Neural progenitor cell (in vitro differentiated cells): Measurements from ENCODE around the gene ZNF524. TPM values are rescaled to one million over a fixed set of nuclear protein-coding genes. Genes with fewer than 3 reads are reported as not detected.

Source experiments
- DNase-seq: peaks from one replicate; pipeline ENCODE4 v3.0.0-alpha.2; 2016; ENCODE audit warnings: low spot score
- H2AFZ ChIP-seq: fragments of 200-600 bp; sonication (generic); replicated peaks from 2 replicates; pipeline ENCODE4 v1.6.1; 2016; ENCODE audit warnings: antibody characterized with exemption
- H3F3A ChIP-seq: fragments of 200-600 bp; sonication (generic); 2 replicates; pipeline ENCODE4 v1.6.1; 2016; ENCODE audit warnings: antibody characterized with exemption, low read depth
- H3K27ac ChIP-seq: fragments of 200-600 bp; sonication (generic); 2 replicates; pipeline ENCODE4 v1.5.1; 2016; ENCODE audit warnings: mild to moderate bottlenecking
- H3K27me3 ChIP-seq: fragments of 200-600 bp; sonication (generic); 2 replicates; pipeline ENCODE4 v1.6.1; 2016; ENCODE audit warnings: mild to moderate bottlenecking, moderate library complexity
- H3K36me3 ChIP-seq: fragments of 200-600 bp; sonication (generic); 2 replicates; pipeline ENCODE4 v1.5.1; 2016
- H3K4me1 ChIP-seq: fragments of 200-600 bp; sonication (generic); 2 replicates; pipeline ENCODE4 v1.6.1; 2016; ENCODE audit warnings: mixed run types
- H3K4me2 ChIP-seq: fragments of 200-600 bp; sonication (generic); 2 replicates; pipeline ENCODE4 v1.6.1; 2016
- H3K4me3 ChIP-seq: fragments of 200-600 bp; sonication (generic); 2 replicates; pipeline ENCODE4 v1.5.1; 2016
- H3K79me2 ChIP-seq: fragments of 200-600 bp; sonication (generic); 2 replicates; pipeline ENCODE4 v1.6.1; 2016; ENCODE audit warnings: low read depth
- H3K9ac ChIP-seq: fragments of 200-600 bp; sonication (generic); 2 replicates; pipeline ENCODE4 v1.6.1; 2016
- H3K9me3 ChIP-seq: fragments of 200-600 bp; sonication (generic); 2 replicates; pipeline ENCODE4 v1.5.1; 2016; ENCODE audit warnings: low read depth
- H4K20me1 ChIP-seq: fragments of 200-600 bp; sonication (generic); 2 replicates; pipeline ENCODE4 v1.6.1; 2016; ENCODE audit warnings: low read depth
- H3K27ac Mint-ChIP-seq: 3 replicates; pipeline ENCODE4 v1.8.0; 2021; ENCODE audit warnings: mixed read lengths
- H3K27me3 Mint-ChIP-seq: 2 replicates; pipeline ENCODE4 v1.8.0; 2022; ENCODE audit warnings: low read depth, mild to moderate bottlenecking, inconsistent platforms, moderate library complexity, mixed read lengths; ENCODE audit not compliant: insufficient read depth
- H3K36me3 Mint-ChIP-seq: 3 replicates; pipeline ENCODE4 v1.8.0; 2021; ENCODE audit warnings: mixed read lengths
- H3K4me1 Mint-ChIP-seq: 3 replicates; pipeline ENCODE4 v1.8.0; 2021; ENCODE audit warnings: mixed read lengths
- H3K4me3 Mint-ChIP-seq: 3 replicates; pipeline ENCODE4 v1.8.0; 2021; ENCODE audit warnings: mild to moderate bottlenecking, moderate library complexity, mixed read lengths
- H3K9me3 Mint-ChIP-seq: 3 replicates; pipeline ENCODE4 v1.8.0; 2020; ENCODE audit warnings: mixed read lengths
- CTCF ChIP-seq: fragments of 200-600 bp; sonication (generic); IDR thresholded peaks from 2 replicates; pipeline ENCODE4 v1.5.1; 2017; ENCODE audit warnings: antibody characterized with exemption, mild to moderate bottlenecking
- total RNA-seq: library from RNA; depleted of rRNA; stranded (reverse); fragments of >200 nt; gene quantifications from 2 replicates; pipeline ENCODE4 v1.2.3, GENCODE V29; 2015; ENCODE audit warnings: low replicate concordance

ZNF524 gene
- total RNA-seq, 1 donor from 2014 or later: 3.2 TPM

- H3K4me3 Mint-ChIP-seq: peak overlapping the region; percentile 95
- Histone ChIP-seq H3K4me3 (peak overlapping the region; percentile 88), H3K9ac (no peak overlapping the region), H3F3A (peaks cover 18% of the 10 kb centered on the region), H3K79me2 (peaks cover 37% of the 10 kb centered on the region), H3K4me1 (peaks cover 17% of the 10 kb centered on the region), H4K20me1 (peaks cover 20% of the 10 kb centered on the region), H3K27ac (no peak overlapping the region), H3K27me3 (no peaks in the 10 kb centered on the region), H3K4me2 (peak overlapping the region; percentile 40), H3K9me3 (no peaks in the 10 kb centered on the region), H3K36me3 (no peaks in the 10 kb centered on the region), H2AFZ (no peak overlapping the region)
- peaks cover 29% of the 10 kb centered on the region for H3K4me1 Mint-ChIP-seq
- DNase-seq: no peak
- TF ChIP-seq CTCF: no peak
- H3K36me3 Mint-ChIP-seq: peaks cover 7% of the 10 kb centered on the region
- H3K27ac Mint-ChIP-seq: no peak overlapping the region
- peaks cover 7% of the 10 kb centered on the region for H3K27me3 Mint-ChIP-seq
- H3K9me3 Mint-ChIP-seq: no peaks in the 10 kb centered on the region
These were observed 52.4 kb downstream of the ZNF524 start for GRCh38 chr19:55652311-55653128.

Other genes starting within 250 kb of the ZNF524 start
- gene COX6B2, start 245.6 kb upstream of the ZNF524 start, total RNA-seq: 0.77 TPM in 1 of 2 replicates, not detected in the other
- 0.09 TPM in 1 of 2 replicates, not detected in the other for gene GARIN5B, start 237.0 kb upstream of the ZNF524 start, total RNA-seq
- gene IL11, start 229.8 kb upstream of the ZNF524 start, total RNA-seq: 0.06 and 0.62 TPM in 2 replicates
- not detected in 2 replicates for gene TMEM190, start 223.5 kb upstream of the ZNF524 start, total RNA-seq
- 0.15 TPM in 1 of 2 replicates, not detected in the other for gene TMEM238, start 216.0 kb upstream of the ZNF524 start, total RNA-seq
- gene RPL28, start 214.4 kb upstream of the ZNF524 start, total RNA-seq: 1,017 and 1,124 TPM in 2 replicates
- gene UBE2S, start 192.5 kb upstream of the ZNF524 start, total RNA-seq: 118 and 159 TPM in 2 replicates
- gene SHISA7, start 157.0 kb upstream of the ZNF524 start, total RNA-seq: 0.09 and 0.21 TPM in 2 replicates
- 14.8 and 34.4 TPM in 2 replicates for gene ISOC2, start 138.6 kb upstream of the ZNF524 start, total RNA-seq
- not detected in 2 replicates for gene C19orf85, start 135.5 kb upstream of the ZNF524 start, total RNA-seq
- gene ZNF628, start 123.7 kb upstream of the ZNF524 start, total RNA-seq: 5.0 TPM in 1 of 2 replicates, not detected in the other
- gene NAT14, start 115.1 kb upstream of the ZNF524 start, total RNA-seq: 16.2 and 49.2 TPM in 2 replicates
- 0.56 TPM in 1 of 2 replicates, not detected in the other for gene SSC5D, start 111.9 kb upstream of the ZNF524 start, total RNA-seq
- 6.2 TPM in 1 of 2 replicates, not detected in the other for gene SBK2, start 63.2 kb upstream of the ZNF524 start, total RNA-seq
- 3.3 and 15.1 TPM in 2 replicates for gene SBK3, start 54.7 kb upstream of the ZNF524 start, total RNA-seq
- 2.1 and 15.2 TPM in 2 replicates for gene ZNF579, start 19.4 kb upstream of the ZNF524 start, total RNA-seq
- gene FIZ1, start 771 bp upstream of the ZNF524 start, total RNA-seq: 4.8 and 10.8 TPM in 2 replicates
- gene ZNF865, start 5.4 kb downstream of the ZNF524 start, total RNA-seq: 0.49 and 4.5 TPM in 2 replicates
- gene ZNF784, start 24.3 kb downstream of the ZNF524 start, total RNA-seq: 3.9 and 12.5 TPM in 2 replicates
- gene ZNF580, start 40.7 kb downstream of the ZNF524 start, total RNA-seq: 2.8 and 13.4 TPM in 2 replicates
- gene ZNF581, start 43.4 kb downstream of the ZNF524 start, total RNA-seq: 12.2 and 32.4 TPM in 2 replicates
- 7.6 and 24.9 TPM in 2 replicates for gene CCDC106, start 47.9 kb downstream of the ZNF524 start, total RNA-seq
- 124 and 238 TPM in 2 replicates for gene U2AF2, start 54.7 kb downstream of the ZNF524 start, total RNA-seq
- gene EPN1, start 74.9 kb downstream of the ZNF524 start, total RNA-seq: 16.1 and 75.0 TPM in 2 replicates
- gene NLRP9, start 138.1 kb downstream of the ZNF524 start, total RNA-seq: not detected in 2 replicates
- gene RFPL4A, start 158.8 kb downstream of the ZNF524 start, total RNA-seq: not detected in 2 replicates
- not detected in 2 replicates for gene RFPL4AL1, start 168.8 kb downstream of the ZNF524 start, total RNA-seq
- not detected in 2 replicates for gene NLRP11, start 231.7 kb downstream of the ZNF524 start, total RNA-seq
- not detected in 2 replicates for gene NLRP4, start 236.3 kb downstream of the ZNF524 start, total RNA-seq